OCI-LY3 (cell line): ENCODE measurements around the gene TTC9B.

Experiments used
- H2AFZ ChIP-seq: fragments of 200-600, 300-600 bp; shearing (Covaris generic); 2 replicates; pipeline ENCODE4 v1.6.0; 2014; ENCODE audit warnings: antibody characterized with exemption, low read depth, low read length
- H3K27ac ChIP-seq: fragments of 200-600, 300-600 bp; sonication (generic); 2 replicates; pipeline ENCODE4 v1.5.1; 2014; ENCODE audit warnings: mild to moderate bottlenecking, low read length, moderate library complexity, mixed read lengths
- H3K27me3 ChIP-seq: fragments of 200-600, 300-600 bp; sonication (generic); 2 replicates; pipeline ENCODE4 v1.6.1; 2014; ENCODE audit warnings: low read depth, low read length, mixed read lengths
- H3K36me3 ChIP-seq: fragments of 200-600, 300-600 bp; sonication (generic); replicated peaks from 2 replicates; pipeline ENCODE3; 2014; ENCODE audit warnings: low read depth, low read length, mixed read lengths
- H3K4me1 ChIP-seq: fragments of 300-600, 200-600 bp; sonication (generic); 2 replicates; pipeline ENCODE4 v1.6.1; 2014; ENCODE audit warnings: low read length, mixed read lengths
- H3K4me2 ChIP-seq: fragments of 200-600, 300-600 bp; sonication (generic); 2 replicates; pipeline ENCODE4 v1.6.1; 2014; ENCODE audit warnings: low read length, mixed read lengths
- H3K4me3 ChIP-seq: fragments of 300-600, 200-600 bp; sonication (generic); 2 replicates; pipeline ENCODE4 v1.5.1; 2014; ENCODE audit warnings: antibody characterized with exemption, mild to moderate bottlenecking, low read length, moderate library complexity
- H3K79me2 ChIP-seq: fragments of 300-600, 200-600 bp; shearing (Covaris generic); 2 replicates; pipeline ENCODE4 v1.6.1; 2014; ENCODE audit warnings: mild to moderate bottlenecking, low read length, mixed read lengths
- H3K9ac ChIP-seq: fragments of 300-600, 200-600 bp; shearing (Covaris generic); 2 replicates; pipeline ENCODE4 v1.6.0; 2014; ENCODE audit warnings: mild to moderate bottlenecking, low read length, moderate library complexity
- H3K9me3 ChIP-seq: fragments of 200-600, 300-600 bp; shearing (Covaris generic); 2 replicates; pipeline ENCODE4 v1.6.1; 2014; ENCODE audit warnings: low read length, mixed read lengths; ENCODE audit not compliant: insufficient read depth
- H4K20me1 ChIP-seq: fragments of 200-600, 300-600 bp; sonication (generic); 2 replicates; pipeline ENCODE4 v1.6.1; 2016; ENCODE audit warnings: low read length, mixed read lengths; ENCODE audit not compliant: insufficient read depth
- CTCF ChIP-seq: fragments of 200-600, 300-600 bp; sonication (generic); IDR thresholded peaks from 2 replicates; pipeline ENCODE4 v1.5.1; 2014; ENCODE audit warnings: antibody characterized with exemption, low read length, low read depth
- EZH2phosphoT487 ChIP-seq: fragments of 200-600 bp; shearing (Covaris generic); IDR thresholded peaks from 2 replicates; pipeline ENCODE4 v1.6.1; 2018; ENCODE audit warnings: antibody characterized with exemption, mixed run types, low read depth

TTC9B gene

GRCh38 chr19:40255619-40256166 lies 37.5 kb upstream of the TTC9B start:
- Histone ChIP-seq H3K36me3 (peaks cover 30% of the 10 kb centered on the region), H3K27ac (no peak overlapping the region), H3K9me3 (no peaks in the 10 kb centered on the region), H3K9ac (no peak overlapping the region), H3K27me3 (no peaks in the 10 kb centered on the region), H3K4me2 (no peak overlapping the region), H3K4me3 (no peak overlapping the region), H4K20me1 (peaks cover 51% of the 10 kb centered on the region), H2AFZ (no peak overlapping the region), H3K4me1 (no peaks in the 10 kb centered on the region), H3K79me2 (peaks cover 31% of the 10 kb centered on the region)
- TF ChIP-seq CTCF (no peak), EZH2phosphoT487 (no peak)

- no peak overlapping the region for H2AFZ ChIP-seq
- no peak overlapping the region for H3K27ac ChIP-seq
- H4K20me1 ChIP-seq = peaks cover 49% of the 10 kb centered on the region
- H3K36me3 ChIP-seq = peaks cover 29% of the 10 kb centered on the region
- H3K27me3 ChIP-seq = no peaks in the 10 kb centered on the region
- no peak overlapping the region for H3K9ac ChIP-seq
- no peaks in the 10 kb centered on the region for H3K4me1 ChIP-seq
- H3K4me2 ChIP-seq = no peak overlapping the region
- H3K79me2 ChIP-seq = peaks cover 26% of the 10 kb centered on the region
- TF ChIP-seq CTCF (no peak), EZH2phosphoT487 (no peak)
- no peak overlapping the region for H3K4me3 ChIP-seq
- no peaks in the 10 kb centered on the region for H3K9me3 ChIP-seq
Observed at GRCh38 chr19:40254714-40255418, 36.7 kb upstream of the TTC9B start.

GRCh38 chr19:40253611-40254092 lies 35.5 kb upstream of the TTC9B start:
- H3K79me2 ChIP-seq = peaks cover 15% of the 10 kb centered on the region
- no peak overlapping the region for H3K9ac ChIP-seq
- no peak overlapping the region for H3K27ac ChIP-seq

More at GRCh38 chr19:40253611-40254092, 35.5 kb upstream of the TTC9B start:
- no peak overlapping the region for H3K4me3 ChIP-seq
- H2AFZ ChIP-seq = no peak overlapping the region
- no peak for TF ChIP-seq CTCF
- TF ChIP-seq EZH2phosphoT487 = no peak
- peaks cover 29% of the 10 kb centered on the region for H3K36me3 ChIP-seq
- H3K9me3 ChIP-seq = no peaks in the 10 kb centered on the region
- no peaks in the 10 kb centered on the region for H3K27me3 ChIP-seq
- peaks cover 38% of the 10 kb centered on the region for H4K20me1 ChIP-seq
- H3K4me1 ChIP-seq = no peaks in the 10 kb centered on the region
- H3K4me2 ChIP-seq = no peak overlapping the region
